HEK293 (cell line): Measurements from ENCODE around the gene MLPH.
A peak's percentile ranks its signal among the peaks of the same experiment; 100 is the strongest.

Experiments used
- CTCF ChIA-PET: fragments of 350-600 bp; formaldehyde crosslinking; extraction: SDS; loops from one replicate; lab custom pipeline; 2021; ENCODE audit warnings: antibody characterized with exemption; lab: Yijun Ruan, JAX
- POLR2A ChIA-PET: fragments of 300-600 bp; formaldehyde crosslinking; extraction: SDS; loops from one replicate; lab custom pipeline; 2020; ENCODE audit warnings: antibody characterized with exemption, inconsistent platforms; lab: Yijun Ruan, JAX
- H3K27ac ChIP-seq: fragments of 200-500 bp; sonication (Bioruptor generic); 2 replicates; pipeline ENCODE4 v1.5.1; 2014; ENCODE audit warnings: low read depth, low read length, control low read depth, inconsistent platforms; ENCODE audit errors: extremely low read depth
- H3K36me3 ChIP-seq, 2 experiments: fragments of 200-500 bp in 1 of 2; sonication (Bioruptor generic) in 1 of 2; 1 replicate in 1 of 2; 2 replicates in 1 of 2; pipeline ENCODE4 v1.5.1; 2014 to 2017; ENCODE audit warnings: inconsistent platforms in 2 of 2, low read length in 2 of 2; ENCODE audit not compliant: control insufficient read depth in 2 of 2, insufficient read depth in 1 of 2
- H3K4me1 ChIP-seq: fragments of 200-500 bp; sonication (Bioruptor generic); 2 replicates; pipeline ENCODE4 v1.5.1; 2014; ENCODE audit warnings: mild to moderate bottlenecking, low read length, inconsistent platforms; ENCODE audit not compliant: control insufficient read depth, insufficient read depth
- H3K4me3 ChIP-seq: 2 replicates; pipeline ENCODE4 v1.5.1; 2011; ENCODE audit warnings: low read depth, mild to moderate bottlenecking, control low read depth, low read length, moderate library complexity
- H3K9me3 ChIP-seq: fragments of 200-500 bp; sonication (Bioruptor generic); 2 replicates; pipeline ENCODE4 v1.5.1; 2014; ENCODE audit warnings: low read depth, low read length, inconsistent platforms; ENCODE audit not compliant: control insufficient read depth, insufficient read depth
- EGR2 ChIP-seq: fragments of 450-650 bp; formaldehyde crosslinking; IDR thresholded peaks from 2 replicates; pipeline ENCODE4 v1.5.1; 2016; ENCODE audit warnings: low read depth, missing biosample characterization, missing genetic modification characterization
- HIC1 ChIP-seq: fragments of 450-650 bp; formaldehyde crosslinking; IDR thresholded peaks from 2 replicates; pipeline ENCODE4 v1.5.1; 2016; ENCODE audit warnings: missing biosample characterization, missing genetic modification characterization
- MZF1 ChIP-seq: fragments of 450-650 bp; formaldehyde crosslinking; IDR thresholded peaks from 2 replicates; pipeline ENCODE4 v1.5.1; 2017; ENCODE audit warnings: missing biosample characterization, missing genetic modification characterization, borderline replicate concordance
- PRDM2 ChIP-seq: fragments of 450-650 bp; formaldehyde crosslinking; IDR thresholded peaks from 2 replicates; pipeline ENCODE4 v1.5.1; 2016; ENCODE audit warnings: missing biosample characterization, missing genetic modification characterization, borderline replicate concordance
- SETDB1 ChIP-seq: IDR thresholded peaks from one replicate; pipeline ENCODE4 v1.6.1; 2017; ENCODE audit warnings: mild to moderate bottlenecking, low read length, moderate library complexity, mixed read lengths; ENCODE audit not compliant: insufficient read length
- SP2 ChIP-seq: fragments of 450-650 bp; formaldehyde crosslinking; IDR thresholded peaks from 2 replicates; pipeline ENCODE4 v1.5.1; 2016; ENCODE audit warnings: missing biosample characterization, missing genetic modification characterization
- TCF7L2 ChIP-seq: IDR thresholded peaks from 2 replicates; pipeline ENCODE4 v1.6.1; 2011; ENCODE audit warnings: low read depth, mild to moderate bottlenecking, inconsistent platforms, low read length, moderate library complexity, borderline replicate concordance
- ZBTB20 ChIP-seq: fragments of 450-650 bp; formaldehyde crosslinking; IDR thresholded peaks from 2 replicates; pipeline ENCODE4 v1.5.1; 2016; ENCODE audit warnings: missing biosample characterization, missing genetic modification characterization
- ZBTB6 ChIP-seq: fragments of 450-650 bp; formaldehyde crosslinking; IDR thresholded peaks from 2 replicates; pipeline ENCODE4 v1.5.1; 2017; ENCODE audit warnings: missing biosample characterization, missing genetic modification characterization
- ZNF16 ChIP-seq: fragments of 450-650 bp; formaldehyde crosslinking; IDR thresholded peaks from 2 replicates; pipeline ENCODE4 v1.5.1; 2016; ENCODE audit warnings: low read depth, missing biosample characterization, missing genetic modification characterization
- ZNF221 ChIP-seq: fragments of 450-650 bp; formaldehyde crosslinking; IDR thresholded peaks from 2 replicates; pipeline ENCODE4 v1.5.1; 2017; ENCODE audit warnings: missing biosample characterization, missing genetic modification characterization, borderline replicate concordance
- ZNF280C ChIP-seq: fragments of 450-650 bp; formaldehyde crosslinking; IDR thresholded peaks from 2 replicates; pipeline ENCODE4 v1.5.1; 2016; ENCODE audit warnings: missing biosample characterization, missing genetic modification characterization
- ZNF335 ChIP-seq: fragments of 450-650 bp; formaldehyde crosslinking; conservative IDR thresholded peaks from 2 replicates; pipeline ENCODE4 v1.5.1; 2016; ENCODE audit warnings: missing biosample characterization, missing genetic modification characterization
- ZNF404 ChIP-seq: fragments of 450-650 bp; formaldehyde crosslinking; IDR thresholded peaks from 2 replicates; pipeline ENCODE4 v1.5.1; 2017; ENCODE audit warnings: missing biosample characterization, missing genetic modification characterization
- ZNF416 ChIP-seq: fragments of 450-650 bp; formaldehyde crosslinking; IDR thresholded peaks from 2 replicates; pipeline ENCODE4 v1.5.1; 2016; ENCODE audit warnings: missing biosample characterization, missing genetic modification characterization
- ZNF501 ChIP-seq: fragments of 450-650 bp; formaldehyde crosslinking; IDR thresholded peaks from 2 replicates; pipeline ENCODE4 v1.5.1; 2016; ENCODE audit warnings: missing biosample characterization, missing genetic modification characterization
- ZNF555 ChIP-seq: fragments of 450-650 bp; formaldehyde crosslinking; conservative IDR thresholded peaks from 2 replicates; pipeline ENCODE4 v1.5.1; 2017; ENCODE audit warnings: missing biosample characterization, mild to moderate bottlenecking, missing genetic modification characterization, inconsistent platforms
- ZNF596 ChIP-seq: fragments of 450-650 bp; IDR thresholded peaks from 2 replicates; pipeline ENCODE4 v1.5.0; 2018; ENCODE audit warnings: missing biosample characterization, mild to moderate bottlenecking, missing genetic modification characterization, moderate library complexity

Gene MLPH

DNA sequence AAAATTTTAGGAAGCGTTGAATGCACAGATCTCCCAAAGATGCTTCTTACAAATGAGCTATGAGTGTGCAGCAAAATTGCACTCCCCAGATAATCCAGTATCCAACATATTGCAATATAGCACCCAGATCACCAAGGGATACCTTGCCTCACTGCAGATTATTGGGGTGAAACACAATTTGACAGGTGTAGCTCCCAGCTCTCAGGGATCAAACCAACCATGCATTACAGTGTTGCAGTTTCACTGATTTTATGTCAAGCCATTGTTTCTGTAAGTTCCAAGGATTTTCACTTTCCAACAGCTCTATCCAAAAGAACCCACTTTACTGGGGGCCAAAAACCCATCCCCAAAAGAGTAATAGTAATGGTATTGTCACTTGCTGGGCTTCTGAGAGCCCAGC is 68.5 kb downstream of the MLPH start:
- no peaks in the 10 kb centered on the region for H3K36me3 ChIP-seq
- peak; percentile 52 for TF ChIP-seq SETDB1
- TF ChIP-seq ZNF555 (tag by site-specific recombination) = no peak
- no peak for TF ChIP-seq ZNF16
- H3K4me3 ChIP-seq = no peak overlapping the region
- ChIA-PET POLR2A (no interaction called here), CTCF (interaction anchor here (1.7 to 3.8 kb wide), 2 partner anchors 16 to 43 kb away, joined by 9 to 30 read pairs; no protein-coding TSS in a partner anchor)
- no peaks in the 10 kb centered on the region for H3K9me3 ChIP-seq
- H3K4me1 ChIP-seq = no peaks in the 10 kb centered on the region
- H3K27ac ChIP-seq = no peak overlapping the region

DNA sequence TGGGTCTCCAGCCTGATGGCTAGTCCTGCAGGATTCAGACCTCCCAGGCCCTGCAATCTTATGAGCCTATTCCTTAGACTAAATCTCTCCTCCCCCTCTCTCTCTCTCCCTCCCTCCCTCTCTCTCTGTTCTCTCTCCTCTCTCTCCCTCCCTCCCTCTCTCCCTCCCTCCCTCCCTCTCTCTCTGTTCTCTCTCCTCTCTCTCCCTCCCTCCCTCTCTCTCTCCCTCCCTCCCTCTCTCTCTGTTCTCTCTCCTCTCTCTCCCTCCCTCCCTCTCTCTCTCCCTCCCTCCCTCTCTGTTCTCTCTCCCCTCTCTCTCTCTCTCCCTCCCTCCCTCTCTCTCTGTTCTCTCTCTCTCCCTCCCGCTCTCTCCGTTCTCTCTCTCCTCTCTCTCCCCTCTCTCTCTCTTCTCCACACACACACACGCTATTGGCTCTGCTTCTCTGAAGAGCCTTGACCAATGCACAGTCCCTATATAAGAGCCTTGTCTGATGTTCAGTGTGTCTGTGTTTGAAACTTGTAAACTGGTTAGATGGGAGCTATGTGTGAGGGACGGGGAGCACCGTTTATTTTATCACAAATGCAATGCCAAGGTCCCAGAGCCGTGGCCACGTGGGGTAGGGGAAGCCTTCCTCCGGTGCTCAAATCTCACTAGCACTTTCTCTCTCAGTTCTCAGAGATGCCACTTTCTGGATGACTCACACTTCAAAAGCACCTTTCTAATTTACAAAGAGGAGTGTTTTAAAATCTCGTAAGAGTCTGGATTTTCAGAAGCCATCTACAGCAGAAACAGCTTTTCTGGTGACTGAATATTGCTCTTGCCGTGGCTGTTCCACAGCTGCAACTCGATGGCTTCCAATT is 70.0 kb downstream of the MLPH start:
- Histone ChIP-seq H3K27ac (no peak overlapping the region), H3K4me3 (no peak overlapping the region), H3K36me3 (no peaks in the 10 kb centered on the region), H3K9me3 (no peaks in the 10 kb centered on the region), H3K4me1 (no peaks in the 10 kb centered on the region)
- POLR2A ChIA-PET = no interaction called here
- CTCF ChIA-PET = interaction anchor here (0.6 to 3.8 kb wide), 4 partner anchors 15 to 234 kb away, joined by 4 to 30 read pairs (median 9); no protein-coding TSS in a partner anchor
- TF ChIP-seq ZNF416 (tag by site-specific recombination) (no peak), ZNF596 (peak; percentile 72)

DNA sequence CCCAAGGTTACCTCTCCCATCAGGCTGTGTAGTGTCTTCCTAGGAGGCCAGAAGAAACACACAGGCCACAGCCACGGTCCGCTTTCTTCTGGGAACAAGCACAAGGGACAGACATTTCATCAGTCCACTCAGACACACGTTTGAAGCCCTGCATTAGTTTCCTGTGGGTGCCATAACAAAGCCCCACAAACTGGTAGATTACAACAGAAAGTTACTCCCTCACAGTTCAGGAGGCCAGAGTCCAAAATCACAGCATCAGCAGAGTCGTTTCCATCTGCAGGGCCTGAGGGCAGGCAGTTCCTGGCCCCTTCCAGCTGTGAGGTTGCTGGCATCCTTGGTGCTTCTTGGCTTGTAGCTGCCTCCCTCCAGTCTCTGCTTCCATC is 70.6 kb downstream of the MLPH start:
- CTCF ChIA-PET = interaction anchor here (0.6 to 3.8 kb wide), 3 partner anchors 14 to 234 kb away, joined by 4 to 30 read pairs (median 9); no protein-coding TSS in a partner anchor
- POLR2A ChIA-PET = no interaction called here
- H3K4me1 ChIP-seq = no peaks in the 10 kb centered on the region
- H3K36me3 ChIP-seq = no peaks in the 10 kb centered on the region
- no peaks in the 10 kb centered on the region for H3K9me3 ChIP-seq
- H3K27ac ChIP-seq = no peak overlapping the region
- no peak overlapping the region for H3K4me3 ChIP-seq
- no peak for TF ChIP-seq MZF1
- TF ChIP-seq ZNF221 (tag by site-specific recombination) = no peak
- no peak for TF ChIP-seq SP2 (tag by site-specific recombination)
- TF ChIP-seq HIC1 (tag by site-specific recombination) = no peak
- TF ChIP-seq ZNF335 (tag by site-specific recombination) = no peak
- no peak for TF ChIP-seq ZBTB20 (tag by site-specific recombination)
- no peak for TF ChIP-seq TCF7L2
- no peak for TF ChIP-seq ZNF404 (tag by site-specific recombination)
- TF ChIP-seq ZBTB6 (tag by site-specific recombination) = no peak
- no peak for TF ChIP-seq ZNF280C (tag by site-specific recombination)
- TF ChIP-seq PRDM2 (tag by site-specific recombination) = no peak
- TF ChIP-seq ZNF501 (tag by site-specific recombination) = no peak
- TF ChIP-seq EGR2 (tag by site-specific recombination) = no peak
